ENCODE measurements around the gene PTOV1. TPM values are rescaled to one million over a fixed set of nuclear protein-coding genes. Genes with fewer than 3 reads are reported as not detected.

PTOV1 gene
- total RNA-seq, 1 donor from 2014 or later: 107 TPM

- H3K27me3 Mint-ChIP-seq: no peaks in the 10 kb centered on the region
- H3K27ac Mint-ChIP-seq: no peak overlapping the region
- POLR2A ChIA-PET: no interaction called here
- peaks cover 8% of the 10 kb centered on the region for H3K36me3 Mint-ChIP-seq (ENCODE audit: low read depth)
- TF ChIP-seq CTCF (IDR thresholded peaks at IDR 0.05): no peak
- DNase-seq: no peak
- H3K4me3 Mint-ChIP-seq: no peak overlapping the region
- peaks cover 26% of the 10 kb centered on the region for H3K4me1 Mint-ChIP-seq
- intact Hi-C loops (cut with micrococcal nuclease): loop anchor here (10.0 kb wide), 2 partner anchors 758 to 878 kb away; partner anchors contain the start of genes C19orf73, GYS1, LIN7B and PPFIA3
- no peaks in the 10 kb centered on the region for H3K9me3 Mint-ChIP-seq
- no peak for ATAC-seq (ENCODE audit: low read depth)
- CTCF ChIA-PET: no interaction called here
Observed at GRCh38 chr19:49872245-49873128, 21.5 kb downstream of the PTOV1 start.

GRCh38 chr19:49873129-49873521 lies 22.2 kb downstream of the PTOV1 start:
- ChIA-PET CTCF (no interaction called here), POLR2A (no interaction called here)
- intact Hi-C loops (cut with micrococcal nuclease): loop anchor here (10.0 kb wide), 2 partner anchors 758 to 878 kb away; partner anchors contain the start of genes C19orf73, GYS1, LIN7B and PPFIA3
- no peak overlapping the region for H3K27ac Mint-ChIP-seq
- H3K27me3 Mint-ChIP-seq: no peaks in the 10 kb centered on the region
- H3K4me1 Mint-ChIP-seq: peaks cover 26% of the 10 kb centered on the region
- H3K4me3 Mint-ChIP-seq: no peak overlapping the region
- TF ChIP-seq CTCF (IDR thresholded peaks at IDR 0.05): no peak
- peaks cover 8% of the 10 kb centered on the region for H3K36me3 Mint-ChIP-seq (ENCODE audit: low read depth)
- no peak for ATAC-seq (ENCODE audit: low read depth)
- H3K9me3 Mint-ChIP-seq: no peaks in the 10 kb centered on the region
- DNase-seq: no peak

- Mint-ChIP-seq H3K9me3 (no peaks in the 10 kb centered on the region), H3K27ac (no peak overlapping the region), H3K27me3 (no peaks in the 10 kb centered on the region), H3K4me1 (peaks cover 33% of the 10 kb centered on the region), H3K4me3 (no peak overlapping the region), H3K36me3 (ENCODE audit: low read depth) (peaks cover 12% of the 10 kb centered on the region)
- ChIA-PET POLR2A (interaction anchor here (0.6 to 4.5 kb wide), 2 partner anchors 56 to 533 kb away, joined by 6 to 73 read pairs; partner anchors contain the start of genes ATF5 and NUP62), CTCF (no interaction called here)
- ATAC-seq (ENCODE audit: low read depth) (no peak), DNase-seq (no peak)
- intact Hi-C loops (cut with micrococcal nuclease): loop anchor here (10.0 kb wide), 2 partner anchors 759 to 879 kb away; partner anchors contain the start of genes C19orf73, GYS1, LIN7B and PPFIA3
- no peak for TF ChIP-seq CTCF (IDR thresholded peaks at IDR 0.05)
Observed at GRCh38 chr19:49873834-49874233, 22.9 kb downstream of the PTOV1 start.

GRCh38 chr19:49874503-49875157 lies 23.7 kb downstream of the PTOV1 start:
- no peaks in the 10 kb centered on the region for H3K9me3 Mint-ChIP-seq
- no peaks in the 10 kb centered on the region for H3K27me3 Mint-ChIP-seq
- no peak overlapping the region for H3K27ac Mint-ChIP-seq
- ChIA-PET POLR2A (interaction anchor here (1.2 to 4.5 kb wide), 3 partner anchors 24 to 55 kb away, joined by 3 to 73 read pairs (median 26); partner anchors contain the start of genes ATF5, NUP62 and PTOV1), CTCF (no interaction called here)
- peaks cover 38% of the 10 kb centered on the region for H3K4me1 Mint-ChIP-seq
- intact Hi-C loops (cut with micrococcal nuclease): loop anchor here (5.0 to 10.0 kb wide), 4 partner anchors 282 to 880 kb away; partner anchors contain the start of genes ALDH16A1, C19orf73, GYS1 and LIN7B
- no peak overlapping the region for H3K4me3 Mint-ChIP-seq
- TF ChIP-seq CTCF (IDR thresholded peaks at IDR 0.05): no peak
- no peak for DNase-seq
- no peak for ATAC-seq (ENCODE audit: low read depth)
- peaks cover 19% of the 10 kb centered on the region for H3K36me3 Mint-ChIP-seq (ENCODE audit: low read depth)

Measured in activated B cell treated with CpG ODN at 0.5 μM for 24 hours (primary cell).